GM19238 (cell line): ENCODE data around the gene ZDHHC3.

Experiments
- DNase-seq: peaks from one replicate; pipeline ENCODE4 v3.0.0; 2011; ENCODE audit warnings: low spot score; ENCODE audit not compliant: insufficient read length

The ZDHHC3 gene

GRCh38 chr3:44976002-44976815 is at the start of gene ZDHHC3, which contains the start of gene EXOSC7:
Gene ZDHHC3 (minus strand): TSS chr3:44976174. CDS start chr3:44959436, 16,738 bp downstream.
Gene EXOSC7 (plus strand): TSS chr3:44976244. CDS start chr3:44976278, 34 bp downstream.
- peak; percentile 90 for DNase-seq

GRCh38 chr3:45024542-45025255 is 48.7 kb upstream of the ZDHHC3 start:
- no peak for DNase-seq

GRCh38 chr3:45023675-45024074 is 47.7 kb upstream of the ZDHHC3 start:
- no peak for DNase-seq

- no peak for DNase-seq
Observed at GRCh38 chr3:45021524-45022297, 45.7 kb upstream of the ZDHHC3 start.

- no peak for DNase-seq
Observed at GRCh38 chr3:45020534-45020933, 44.6 kb upstream of the ZDHHC3 start.

- DNase-seq: no peak
Observed at GRCh38 chr3:45017821-45018220, 41.8 kb upstream of the ZDHHC3 start.

- no peak for DNase-seq
Observed at GRCh38 chr3:45016916-45017315, 40.9 kb upstream of the ZDHHC3 start.

- DNase-seq: no peak
Observed at GRCh38 chr3:45012577-45012976, 36.6 kb upstream of the ZDHHC3 start.

GRCh38 chr3:45011756-45012508 is 36.0 kb upstream of the ZDHHC3 start:
- no peak for DNase-seq

GRCh38 chr3:45010811-45011333 is 34.9 kb upstream of the ZDHHC3 start:
- DNase-seq: no peak

GRCh38 chr3:45009868-45010267 is 33.9 kb upstream of the ZDHHC3 start:
- DNase-seq: no peak

- DNase-seq: no peak
Observed at GRCh38 chr3:45008117-45008516, 32.1 kb upstream of the ZDHHC3 start.

GRCh38 chr3:45007091-45007490 is 31.1 kb upstream of the ZDHHC3 start:
- DNase-seq: no peak

- DNase-seq: no peak
Observed at GRCh38 chr3:45003859-45004258, 27.9 kb upstream of the ZDHHC3 start.

- no peak for DNase-seq
Observed at GRCh38 chr3:45003406-45003805, 27.4 kb upstream of the ZDHHC3 start.

- DNase-seq: no peak
Observed at GRCh38 chr3:45002720-45003119, 26.7 kb upstream of the ZDHHC3 start.

GRCh38 chr3:45002139-45002660 is 26.2 kb upstream of the ZDHHC3 start:
- no peak for DNase-seq

GRCh38 chr3:45001738-45002137 is 25.8 kb upstream of the ZDHHC3 start:
- DNase-seq: no peak

GRCh38 chr3:45000823-45001222 is 24.8 kb upstream of the ZDHHC3 start:
- DNase-seq: no peak

GRCh38 chr3:44999782-45000181 is 23.8 kb upstream of the ZDHHC3 start:
- DNase-seq: no peak

GRCh38 chr3:44996556-44996969 is 20.6 kb upstream of the ZDHHC3 start:
- no peak for DNase-seq
